Body of pancreas (tissue), 4 donors: ENCODE data around the gene ACTG1.

Experiments used
- CTCF ChIP-seq, 7 experiments: fragments of 450-650 bp in 4 of 7; fragments of 200-600 bp in 3 of 7; sonication (generic) in 3 of 7; IDR thresholded peaks; one replicate each; pipeline ENCODE4 v1.5.1; 2016 to 2019; ENCODE audit warnings: antibody characterized with exemption in 7 of 7
- POLR2A ChIP-seq, 3 donors: fragments of 450-650 bp; IDR thresholded peaks; one replicate each; pipeline ENCODE4 v1.6.1; 2016; ENCODE audit warnings: antibody characterized with exemption in 3 of 3, mild to moderate bottlenecking in 2 of 3

GRCh38 chr17:81509207-81509971 is 3.2 kb downstream of the ACTG1 start:
- TF ChIP-seq POLR2A (IDR thresholded peaks at IDR 0.05) = peak in 2 of 3 donors; percentile 26 to 30
- peak in 1 of 7 experiments; percentile 13 for TF ChIP-seq CTCF (IDR thresholded peaks at IDR 0.05)
